ENCODE data around the gene APOL1.

The APOL1 gene

DNA sequence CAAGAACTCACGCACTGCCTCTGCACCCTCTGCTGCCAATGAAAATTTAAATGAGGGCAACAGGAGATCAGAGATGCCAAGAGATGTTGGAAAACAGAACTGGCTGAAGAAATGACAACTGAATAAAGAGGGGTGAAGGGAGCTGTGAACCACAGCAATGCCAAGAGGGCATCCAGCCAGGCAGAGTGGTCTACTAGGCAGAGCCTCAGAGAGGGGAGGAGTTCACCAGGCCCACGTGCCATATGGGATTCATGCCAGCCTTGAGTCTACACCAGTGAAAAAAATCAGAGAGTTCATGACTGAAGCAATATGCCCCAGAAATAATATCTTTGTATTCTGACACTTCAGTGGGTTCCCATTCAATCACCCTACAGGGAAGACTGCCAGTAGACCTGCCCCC, 18.0 kb upstream of the APOL1 start:
- Histone ChIP-seq H3K27me3 (ENCODE audit: insufficient read depth, low read length) (no peaks in the 10 kb centered on the region), H3K4me1 (ENCODE audit: control insufficient read depth, insufficient read depth, low read length, unreplicated experiment) (peaks cover 22% of the 10 kb centered on the region), H3K36me3 (ENCODE audit: insufficient read depth, low read length) (peaks cover 13% of the 10 kb centered on the region), H3K4me3 (ENCODE audit: low read depth, low read length) (no peak overlapping the region), H3K79me2 (ENCODE audit: control insufficient read depth, insufficient read depth, low read length, unreplicated experiment) (peaks cover 46% of the 10 kb centered on the region), H2AFZ (ENCODE audit: low read length, unreplicated experiment) (no peak overlapping the region), H3K27ac (ENCODE audit: low read depth, low read length) (no peak overlapping the region)

DNA sequence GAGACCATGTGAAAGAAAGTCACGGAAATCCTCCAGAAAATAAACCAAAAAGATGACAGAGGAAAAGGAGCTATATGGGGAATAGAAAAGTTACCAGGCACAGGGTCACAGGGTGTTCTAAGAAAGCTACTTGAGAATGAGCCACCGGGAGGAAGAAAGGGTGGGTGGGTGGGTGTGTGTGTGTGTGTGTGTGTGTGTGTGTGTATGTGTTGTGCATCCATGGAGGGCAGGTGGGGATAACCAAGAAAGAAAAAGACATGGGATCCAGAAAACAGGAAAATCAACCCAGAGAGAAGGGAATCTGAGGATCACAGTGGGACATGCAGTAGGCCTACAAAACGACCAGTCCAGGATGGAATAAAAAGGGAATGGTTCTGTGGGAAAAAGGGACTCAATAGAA, 17.3 kb upstream of the APOL1 start:
- Histone ChIP-seq H3K27me3 (ENCODE audit: insufficient read depth, low read length) (no peaks in the 10 kb centered on the region), H2AFZ (ENCODE audit: low read length, unreplicated experiment) (no peak overlapping the region), H3K4me1 (ENCODE audit: control insufficient read depth, insufficient read depth, low read length, unreplicated experiment) (peaks cover 25% of the 10 kb centered on the region), H3K27ac (ENCODE audit: low read depth, low read length) (no peak overlapping the region), H3K36me3 (ENCODE audit: insufficient read depth, low read length) (peaks cover 13% of the 10 kb centered on the region), H3K4me3 (ENCODE audit: low read depth, low read length) (peak overlapping the region; percentile 45), H3K79me2 (ENCODE audit: control insufficient read depth, insufficient read depth, low read length, unreplicated experiment) (peaks cover 46% of the 10 kb centered on the region)

DNA sequence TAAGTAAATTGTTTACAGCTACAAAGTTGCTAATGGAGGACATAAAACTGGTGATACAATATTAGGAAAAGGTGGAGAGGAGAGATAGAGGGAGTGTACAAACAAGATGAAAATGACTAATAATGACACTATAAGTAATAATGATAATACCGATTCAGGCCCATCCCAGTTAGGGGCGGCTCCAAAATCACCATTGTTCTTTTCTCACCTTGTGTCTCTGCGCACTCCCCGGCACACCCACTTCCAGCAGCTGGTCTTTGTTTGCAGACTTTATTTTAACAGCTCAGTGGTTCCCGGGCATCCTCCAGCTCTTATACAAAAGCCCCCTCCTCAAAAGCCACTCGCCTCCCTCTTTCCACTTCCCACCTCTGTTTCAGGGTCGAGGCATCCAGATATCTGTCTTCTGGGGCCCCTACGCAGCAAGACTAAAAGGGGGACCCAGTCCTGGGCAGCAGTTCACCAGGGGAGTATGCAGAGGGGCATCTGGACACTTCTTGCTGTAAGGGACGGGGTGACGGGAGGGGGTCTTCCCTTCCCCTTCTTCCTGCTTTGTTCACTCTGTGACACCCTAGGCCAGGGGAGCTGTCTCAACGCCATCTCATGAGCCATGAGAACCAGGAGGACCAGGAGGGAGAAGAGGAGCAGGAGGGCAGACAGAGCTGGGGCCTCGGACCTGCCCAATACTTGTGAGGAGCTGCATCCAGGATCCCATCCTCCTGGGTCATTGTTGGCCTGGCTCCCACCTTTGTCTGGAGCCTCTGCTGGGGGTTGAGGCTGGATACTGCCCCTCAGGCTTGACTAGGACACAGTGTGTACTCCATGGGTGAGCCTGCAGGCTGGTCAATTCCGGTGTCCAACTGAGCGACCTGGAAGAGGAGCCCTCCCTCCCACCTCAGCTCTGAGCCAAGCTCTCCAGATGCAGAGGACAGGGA, 16.3 kb upstream of the APOL1 start:
- H3K79me2 ChIP-seq (ENCODE audit: control insufficient read depth, insufficient read depth, low read length, unreplicated experiment): peaks cover 46% of the 10 kb centered on the region
- no peaks in the 10 kb centered on the region for H3K27me3 ChIP-seq (ENCODE audit: insufficient read depth, low read length)
- no peak overlapping the region for H3K27ac ChIP-seq (ENCODE audit: low read depth, low read length)
- H3K36me3 ChIP-seq (ENCODE audit: insufficient read depth, low read length): peaks cover 13% of the 10 kb centered on the region
- peak overlapping the region; percentile 83 for H3K4me3 ChIP-seq (ENCODE audit: low read depth, low read length)
- peaks cover 25% of the 10 kb centered on the region for H3K4me1 ChIP-seq (ENCODE audit: control insufficient read depth, insufficient read depth, low read length, unreplicated experiment)
- no peak overlapping the region for H2AFZ ChIP-seq (ENCODE audit: low read length, unreplicated experiment)

DNA sequence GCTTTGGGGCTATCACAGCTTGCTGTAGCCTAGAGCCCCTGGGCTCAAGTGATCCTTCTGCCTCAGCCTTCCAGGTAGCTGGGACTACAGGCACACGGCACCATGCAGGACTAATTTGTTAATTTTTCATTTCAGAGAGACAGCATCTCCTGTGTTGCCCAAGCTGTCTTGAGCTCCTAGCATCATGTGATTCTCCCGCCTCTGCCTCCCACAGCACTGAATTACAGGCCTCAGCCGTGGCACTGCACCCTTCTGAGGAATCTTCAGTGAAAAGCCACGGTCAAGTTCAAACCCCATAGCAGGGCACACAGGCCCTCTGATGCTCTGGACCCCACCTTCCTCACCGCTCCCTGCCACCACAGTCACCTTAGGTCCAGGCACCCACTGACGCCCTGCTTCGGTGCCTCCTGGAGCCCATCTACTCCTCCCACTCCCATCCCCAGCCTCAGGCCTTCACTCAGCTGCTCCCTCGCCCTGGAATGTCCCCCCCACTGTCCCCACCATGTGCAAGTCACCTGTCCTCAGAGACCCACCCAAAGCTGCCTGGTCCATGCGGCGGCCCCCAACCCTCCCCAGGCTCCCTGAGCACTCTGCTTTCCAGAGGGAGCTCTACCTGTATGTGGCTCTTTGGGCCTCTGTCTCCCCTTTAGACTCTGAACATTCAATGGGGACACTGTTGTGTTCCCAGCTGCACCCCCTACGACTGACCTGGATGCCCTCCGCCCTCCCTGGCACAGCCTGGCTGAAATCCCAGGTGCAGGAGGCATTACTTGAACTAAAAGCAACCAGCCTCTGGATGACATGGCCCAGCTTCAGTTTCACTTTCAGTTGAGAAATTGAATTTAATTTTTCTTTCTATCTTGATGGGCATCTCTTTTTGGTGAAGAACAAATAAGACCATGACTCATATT, 15.2 kb upstream of the APOL1 start:
- Histone ChIP-seq H3K27me3 (ENCODE audit: insufficient read depth, low read length) (no peaks in the 10 kb centered on the region), H3K79me2 (ENCODE audit: control insufficient read depth, insufficient read depth, low read length, unreplicated experiment) (peaks cover 46% of the 10 kb centered on the region), H3K4me3 (ENCODE audit: low read depth, low read length) (peak overlapping the region; percentile 83), H2AFZ (ENCODE audit: low read length, unreplicated experiment) (no peak overlapping the region), H3K4me1 (ENCODE audit: control insufficient read depth, insufficient read depth, low read length, unreplicated experiment) (peaks cover 25% of the 10 kb centered on the region), H3K36me3 (ENCODE audit: insufficient read depth, low read length) (peaks cover 13% of the 10 kb centered on the region), H3K27ac (ENCODE audit: low read depth, low read length) (peak overlapping the region; percentile 83)

DNA sequence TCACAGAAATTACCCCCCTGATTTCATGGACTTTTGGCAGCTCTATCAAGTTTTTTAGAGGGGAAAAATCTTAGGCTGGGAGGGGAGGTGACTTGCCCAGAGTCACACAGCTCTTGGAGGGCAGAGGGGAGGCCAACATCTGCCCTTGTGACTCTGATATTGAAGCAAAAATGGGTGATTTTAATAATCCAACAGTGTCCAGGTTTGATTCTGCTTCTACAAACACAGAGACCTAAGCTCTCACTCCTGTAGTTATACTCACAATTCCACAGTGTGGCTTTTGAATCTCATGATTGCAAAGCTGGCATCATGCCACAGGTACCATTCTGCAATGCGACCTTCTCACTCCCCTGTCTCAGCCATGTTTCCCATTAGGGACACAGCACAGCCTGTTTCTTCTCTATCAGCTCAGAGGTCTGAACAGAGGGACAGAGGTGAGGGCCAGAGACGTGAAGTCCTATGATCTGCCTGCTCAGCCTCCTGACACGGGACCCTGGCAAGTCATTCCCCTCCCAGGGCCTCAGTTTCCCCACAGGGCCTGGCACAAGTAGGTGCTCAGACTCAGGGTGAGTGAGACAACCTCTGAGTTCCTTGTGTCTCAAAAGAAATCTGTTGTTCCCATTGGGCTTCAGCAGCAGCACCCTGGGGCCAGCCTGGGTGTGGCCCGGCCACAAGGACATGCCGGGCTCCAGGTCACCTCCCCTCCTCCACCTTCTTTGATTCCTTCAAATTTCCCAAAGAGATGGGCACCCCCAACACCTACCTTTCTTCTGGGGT, 14.4 kb upstream of the APOL1 start:
- Histone ChIP-seq H3K36me3 (ENCODE audit: insufficient read depth, low read length) (peaks cover 13% of the 10 kb centered on the region), H3K79me2 (ENCODE audit: control insufficient read depth, insufficient read depth, low read length, unreplicated experiment) (peaks cover 46% of the 10 kb centered on the region), H2AFZ (ENCODE audit: low read length, unreplicated experiment) (no peak overlapping the region), H3K4me1 (ENCODE audit: control insufficient read depth, insufficient read depth, low read length, unreplicated experiment) (peaks cover 25% of the 10 kb centered on the region), H3K27ac (ENCODE audit: low read depth, low read length) (peak overlapping the region; percentile 83), H3K27me3 (ENCODE audit: insufficient read depth, low read length) (no peaks in the 10 kb centered on the region), H3K4me3 (ENCODE audit: low read depth, low read length) (peak overlapping the region; percentile 83)

DNA sequence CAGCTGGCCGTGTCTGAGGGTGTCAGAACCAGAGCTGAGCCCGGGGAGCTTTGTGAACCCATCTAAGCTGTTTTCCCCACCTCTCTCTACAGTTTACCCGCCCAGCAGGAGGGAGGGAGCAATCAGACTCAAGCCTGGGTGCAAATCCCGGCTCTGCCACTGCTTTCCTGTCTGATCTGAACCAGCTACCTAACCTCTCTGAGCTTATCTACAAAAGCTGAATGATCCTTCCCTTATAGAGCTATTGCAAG, 13.9 kb upstream of the APOL1 start:
- no peaks in the 10 kb centered on the region for H3K27me3 ChIP-seq (ENCODE audit: insufficient read depth, low read length)
- no peak overlapping the region for H2AFZ ChIP-seq (ENCODE audit: low read length, unreplicated experiment)
- H3K4me3 ChIP-seq (ENCODE audit: low read depth, low read length): peak overlapping the region; percentile 83
- H3K4me1 ChIP-seq (ENCODE audit: control insufficient read depth, insufficient read depth, low read length, unreplicated experiment): peaks cover 25% of the 10 kb centered on the region
- peaks cover 13% of the 10 kb centered on the region for H3K36me3 ChIP-seq (ENCODE audit: insufficient read depth, low read length)
- H3K27ac ChIP-seq (ENCODE audit: low read depth, low read length): peak overlapping the region; percentile 83
- peaks cover 46% of the 10 kb centered on the region for H3K79me2 ChIP-seq (ENCODE audit: control insufficient read depth, insufficient read depth, low read length, unreplicated experiment)

DNA sequence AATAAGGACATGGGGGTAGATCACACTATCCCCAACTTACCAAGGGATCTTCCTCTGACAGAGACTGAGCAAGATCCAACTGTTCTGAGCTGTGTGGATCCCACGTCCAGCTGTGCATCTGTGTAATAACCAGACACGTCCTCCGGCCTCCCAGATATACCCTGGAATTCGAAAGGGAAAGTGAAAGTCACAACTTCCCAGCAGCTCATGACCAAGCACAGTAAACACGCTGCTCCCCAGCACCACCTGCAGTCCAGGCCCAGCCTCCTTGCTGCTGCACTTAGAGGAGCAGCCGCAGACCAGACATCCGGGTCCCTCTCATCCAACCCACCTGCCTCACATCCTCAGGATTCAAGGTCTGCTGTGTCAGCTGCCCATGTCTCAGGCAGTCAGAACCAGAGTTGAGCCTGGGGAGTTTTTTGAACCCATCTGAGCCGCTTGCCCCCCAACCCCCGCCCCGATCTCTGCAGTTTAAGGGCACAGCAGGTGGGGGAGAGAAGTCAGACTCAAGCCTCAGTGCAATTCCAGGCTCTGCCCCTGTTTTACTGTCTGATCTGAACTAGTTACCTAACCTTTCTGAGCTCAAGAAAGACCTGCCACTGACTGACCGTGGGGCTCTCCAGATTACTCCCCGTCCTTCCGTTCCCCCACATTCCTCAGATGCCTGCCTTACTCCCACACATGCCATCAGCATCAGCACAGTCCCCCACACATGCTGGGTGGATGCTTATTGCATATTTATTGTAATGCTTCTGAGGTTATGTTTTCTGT, 13.3 kb upstream of the APOL1 start, which contains the start of gene APOL2:
APOL2 (minus strand) TSS at position 127 of the 771 bp plus-strand sequence. CDS start 6,365 bp downstream, outside the sequence.
- no peak within 1 kb of the TSS for H2AFZ ChIP-seq (ENCODE audit: low read length, unreplicated experiment)
- peaks cover 13% of the 10 kb centered on the region for H3K36me3 ChIP-seq (ENCODE audit: insufficient read depth, low read length)
- peak within 1 kb of the TSS; percentile 83 for H3K27ac ChIP-seq (ENCODE audit: low read depth, low read length)
- H3K79me2 ChIP-seq (ENCODE audit: control insufficient read depth, insufficient read depth, low read length, unreplicated experiment): peaks cover 43% of the 10 kb centered on the region
- peaks cover 22% of the 10 kb centered on the region for H3K4me1 ChIP-seq (ENCODE audit: control insufficient read depth, insufficient read depth, low read length, unreplicated experiment)
- no peaks in the 10 kb centered on the region for H3K27me3 ChIP-seq (ENCODE audit: insufficient read depth, low read length)
- peak within 1 kb of the TSS; percentile 83 for H3K4me3 ChIP-seq (ENCODE audit: low read depth, low read length)

DNA sequence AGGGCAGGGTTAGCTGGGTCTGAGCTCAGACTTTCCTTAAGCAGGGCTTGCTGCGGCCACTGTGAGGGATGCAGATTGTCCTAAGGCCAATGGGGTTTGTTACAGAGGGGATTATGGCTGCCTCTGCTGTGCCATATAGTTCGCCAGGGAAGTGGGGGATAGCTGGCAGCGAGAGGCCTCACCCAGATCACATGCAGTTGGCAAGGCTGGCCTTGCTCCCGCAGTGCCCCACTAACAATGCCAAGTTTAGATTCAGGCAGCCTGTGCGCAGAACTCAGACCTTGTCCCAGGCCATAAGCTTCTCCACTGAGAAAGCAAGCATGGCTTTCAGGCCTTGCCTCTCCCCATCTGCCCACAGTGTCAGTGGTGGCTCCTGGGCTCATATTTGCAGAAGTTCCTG, 8.9 kb upstream of the APOL1 start:
- Histone ChIP-seq H3K27me3 (ENCODE audit: insufficient read depth, low read length) (no peaks in the 10 kb centered on the region), H3K79me2 (ENCODE audit: control insufficient read depth, insufficient read depth, low read length, unreplicated experiment) (peaks cover under 1% of the 10 kb centered on the region), H3K36me3 (ENCODE audit: insufficient read depth, low read length) (no peaks in the 10 kb centered on the region), H3K27ac (ENCODE audit: low read depth, low read length) (no peak overlapping the region), H3K4me1 (ENCODE audit: control insufficient read depth, insufficient read depth, low read length, unreplicated experiment) (peaks cover 6% of the 10 kb centered on the region), H2AFZ (ENCODE audit: low read length, unreplicated experiment) (no peak overlapping the region), H3K4me3 (ENCODE audit: low read depth, low read length) (no peak overlapping the region)

DNA sequence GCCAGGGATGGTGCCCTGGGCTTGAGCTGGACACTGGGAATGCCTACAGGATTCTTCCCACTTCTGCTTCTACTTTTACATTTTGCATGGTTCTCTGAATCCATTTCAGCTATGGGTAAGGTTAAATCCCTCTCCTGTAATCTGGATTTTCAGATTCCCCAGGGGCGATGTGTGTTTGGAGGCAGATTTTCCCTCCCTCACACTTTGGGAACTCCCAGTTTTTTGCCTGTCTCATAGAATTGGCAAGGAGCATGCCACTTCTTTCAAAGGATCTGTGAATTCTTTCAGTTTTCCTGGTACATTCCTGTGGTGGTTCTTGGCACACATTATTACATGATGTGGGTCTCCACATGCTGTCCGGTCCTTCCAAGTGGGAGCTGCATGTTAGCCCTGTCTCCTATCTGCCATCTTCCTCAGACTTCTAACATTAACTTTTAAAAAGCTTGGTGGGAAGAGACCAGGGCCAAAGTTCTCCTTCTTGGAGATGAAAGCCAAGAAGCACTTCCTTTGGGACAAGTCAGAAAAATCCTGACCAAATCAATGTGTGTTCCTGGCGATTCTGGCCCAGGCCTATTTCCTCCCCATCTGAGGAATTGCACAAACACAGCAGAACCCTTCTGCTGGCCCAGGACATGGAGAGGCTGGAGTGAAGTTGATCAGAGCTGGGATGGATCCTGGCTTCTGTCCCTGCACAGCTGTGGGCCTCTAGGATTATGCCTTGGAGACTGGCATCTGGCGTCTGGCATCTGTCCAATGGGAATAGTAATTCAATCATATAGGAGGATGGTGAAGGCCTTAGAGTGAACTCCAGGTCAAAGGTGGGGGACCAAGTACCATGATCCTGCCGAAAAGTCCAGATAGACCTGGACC, 8.2 kb upstream of the APOL1 start:
- no peak overlapping the region for H3K4me3 ChIP-seq (ENCODE audit: low read depth, low read length)
- H3K27ac ChIP-seq (ENCODE audit: low read depth, low read length): no peak overlapping the region
- no peak overlapping the region for H2AFZ ChIP-seq (ENCODE audit: low read length, unreplicated experiment)
- H3K27me3 ChIP-seq (ENCODE audit: insufficient read depth, low read length): no peaks in the 10 kb centered on the region
- H3K79me2 ChIP-seq (ENCODE audit: control insufficient read depth, insufficient read depth, low read length, unreplicated experiment): no peaks in the 10 kb centered on the region
- H3K36me3 ChIP-seq (ENCODE audit: insufficient read depth, low read length): no peaks in the 10 kb centered on the region
- peaks cover 4% of the 10 kb centered on the region for H3K4me1 ChIP-seq (ENCODE audit: control insufficient read depth, insufficient read depth, low read length, unreplicated experiment)

Data from ACC112 (cell line).